HL-60/S4 treated with retinoic acid at 250 ng/mL for 4 days and 3 days (cell line): ENCODE measurements around the gene DENR.
"Not testable (repeated sequence)": the region's sequence is repeated elsewhere in the genome, so short reads cannot be mapped to it uniquely, and the experiment has no call there.

ENCODE experiments used
- in situ Hi-C: fragments of 300-500 bp; cut with MboI; formaldehyde crosslinking; loops from 2 replicates; pipeline ENCODE4 v1.7.0; 2022; ENCODE audit warnings: low sequenced_read_pairs

DENR gene, protein sequence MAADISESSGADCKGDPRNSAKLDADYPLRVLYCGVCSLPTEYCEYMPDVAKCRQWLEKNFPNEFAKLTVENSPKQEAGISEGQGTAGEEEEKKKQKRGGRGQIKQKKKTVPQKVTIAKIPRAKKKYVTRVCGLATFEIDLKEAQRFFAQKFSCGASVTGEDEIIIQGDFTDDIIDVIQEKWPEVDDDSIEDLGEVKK

DNA sequence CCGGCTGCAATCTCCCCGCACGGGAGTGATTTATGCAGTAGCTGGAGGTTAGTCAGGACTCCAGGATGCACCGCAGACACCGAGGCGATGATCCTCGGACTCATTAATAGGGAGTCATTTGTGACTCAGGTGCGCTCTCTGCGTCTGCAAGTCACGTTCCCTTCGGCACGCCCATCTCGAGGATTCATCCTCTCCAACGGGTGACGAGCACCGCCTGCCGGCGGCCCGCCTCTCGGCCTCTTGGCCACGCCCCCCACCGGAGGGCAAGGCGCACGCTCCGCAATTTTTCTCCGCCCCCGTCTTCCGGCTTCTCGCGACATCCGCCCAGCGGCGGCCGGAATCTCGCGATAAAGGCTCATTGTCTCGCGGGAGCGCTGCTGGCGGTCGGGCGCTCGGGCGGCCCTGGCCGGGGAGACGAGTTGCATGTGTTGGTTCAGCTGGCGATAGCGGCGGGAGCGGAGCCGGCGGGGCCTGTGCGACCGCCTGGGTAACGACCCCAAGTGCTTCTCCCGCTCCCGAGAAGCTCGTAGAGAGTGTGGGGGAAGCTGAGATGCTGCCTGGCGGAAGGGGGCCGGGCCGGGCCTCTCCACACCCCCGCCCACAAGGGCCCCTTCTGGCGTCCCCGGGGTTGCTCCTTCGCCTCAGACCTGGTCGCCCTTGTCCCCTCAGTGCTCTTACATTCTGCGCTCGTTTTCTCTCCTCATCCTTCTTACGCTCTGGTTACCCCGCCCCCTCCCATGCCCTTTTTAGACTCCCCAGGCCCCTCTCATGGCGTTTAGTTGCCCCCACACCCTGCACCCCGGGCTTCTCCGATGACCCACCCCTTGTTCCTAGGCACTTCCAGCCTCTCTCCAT lies at the start of gene DENR:
Gene DENR, plus strand, starts transcription at position 361 of the 855 bp plus-strand sequence. CDS start 878 bp downstream, outside the sequence.
- in situ Hi-C loops = no loop called here

DNA sequence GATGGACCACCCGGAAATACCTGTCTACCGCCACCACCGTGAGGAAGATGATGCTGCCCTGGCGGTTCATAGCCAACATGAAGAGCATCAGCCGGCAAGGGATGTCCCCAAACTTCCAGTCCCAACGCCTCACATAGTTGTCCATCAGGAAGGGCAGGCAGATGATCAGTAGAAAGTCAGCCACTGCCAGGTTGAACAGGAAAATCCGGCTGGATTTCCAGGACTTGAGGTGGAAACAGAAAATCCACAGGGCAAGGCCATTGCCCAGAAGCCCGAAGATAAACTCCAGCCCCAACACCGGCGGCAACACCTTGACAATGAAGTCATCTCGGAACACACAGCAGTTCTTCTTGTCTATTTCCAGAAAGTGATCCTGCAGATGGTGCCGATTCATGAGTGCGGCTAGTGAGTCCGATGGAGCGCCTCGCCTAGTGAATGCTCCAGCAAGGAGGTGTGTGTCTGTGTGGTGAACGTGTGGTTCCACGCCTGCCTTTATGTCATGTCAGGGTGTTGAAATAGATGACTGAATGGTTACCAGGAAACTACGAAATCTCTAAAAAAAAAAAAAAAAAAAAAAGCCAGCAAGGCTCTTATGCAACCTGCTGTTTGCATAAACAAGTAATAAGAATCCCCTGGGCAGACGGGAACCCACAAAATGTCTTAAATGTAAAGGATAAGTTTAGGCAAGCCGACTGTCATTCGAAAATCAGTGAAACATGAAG lies 49.6 kb upstream of the DENR start, which contains the start of gene HCAR2:
Gene HCAR2, minus strand, starts transcription at position 468 of the 722 bp plus-strand sequence. Its CDS starts 74 bp downstream, at position 394.
- in situ Hi-C loops = not testable (repeated sequence)

DNA sequence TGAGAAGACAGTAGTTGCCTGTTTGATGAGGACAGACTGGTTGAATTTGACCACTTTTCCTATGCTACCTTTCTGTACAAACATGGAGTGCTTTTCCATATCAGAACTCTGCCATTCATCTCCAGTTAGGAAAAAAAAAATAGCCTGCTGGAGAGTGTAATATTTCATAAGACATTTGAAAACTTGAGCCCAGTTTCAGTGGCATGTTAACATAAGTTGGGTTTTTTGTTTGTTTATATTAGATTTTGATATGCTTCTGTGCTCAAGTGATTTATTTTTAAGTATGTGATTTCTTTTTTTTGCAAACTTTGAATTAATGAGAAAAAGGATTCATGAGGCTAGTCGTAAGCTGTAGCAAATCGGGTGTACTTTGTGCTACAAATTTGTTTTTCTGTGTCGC lies 48.8 kb upstream of the DENR start:
- in situ Hi-C loops = not testable (repeated sequence)

DNA sequence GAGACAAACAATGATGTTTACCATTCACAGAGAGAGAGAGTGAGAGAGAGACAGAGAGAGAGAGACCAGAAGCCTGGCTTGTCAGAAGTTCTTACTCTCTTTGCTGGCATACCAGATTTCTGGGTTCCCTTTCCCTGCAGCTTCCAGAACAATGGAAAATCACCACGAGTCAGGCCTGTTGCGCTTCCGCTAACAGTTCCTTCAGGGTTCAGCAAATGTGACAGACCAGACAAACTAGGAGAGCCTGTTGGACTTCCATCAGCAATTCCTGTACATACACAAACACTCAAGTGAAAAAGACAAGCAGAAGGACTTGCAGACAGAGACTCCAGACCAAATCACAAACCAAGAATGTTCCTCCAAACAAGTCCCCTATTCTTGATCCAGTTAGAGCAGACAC lies 43.3 kb upstream of the DENR start:
- in situ Hi-C loops = not testable (repeated sequence)

DNA sequence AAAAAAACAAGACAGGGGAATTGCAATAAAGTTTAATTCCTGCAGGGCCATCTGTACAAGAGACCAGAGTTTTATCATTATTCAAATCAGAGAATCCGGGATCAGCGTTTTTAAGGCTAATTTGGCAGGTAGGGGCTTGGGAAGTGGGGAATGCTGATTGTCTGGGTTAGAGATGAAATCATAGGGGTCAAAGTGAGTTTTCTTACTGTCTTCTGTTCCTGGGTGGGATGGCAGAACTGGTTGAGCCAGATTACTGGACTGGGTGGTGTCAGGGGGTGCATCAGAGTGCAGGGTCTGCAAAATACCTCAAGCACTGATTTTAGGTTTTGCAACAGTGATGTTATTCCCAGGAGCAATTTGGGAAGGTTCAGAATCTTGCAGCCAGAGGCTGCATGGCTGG lies 42.3 kb upstream of the DENR start:
- in situ Hi-C loops = not testable (repeated sequence)

DNA sequence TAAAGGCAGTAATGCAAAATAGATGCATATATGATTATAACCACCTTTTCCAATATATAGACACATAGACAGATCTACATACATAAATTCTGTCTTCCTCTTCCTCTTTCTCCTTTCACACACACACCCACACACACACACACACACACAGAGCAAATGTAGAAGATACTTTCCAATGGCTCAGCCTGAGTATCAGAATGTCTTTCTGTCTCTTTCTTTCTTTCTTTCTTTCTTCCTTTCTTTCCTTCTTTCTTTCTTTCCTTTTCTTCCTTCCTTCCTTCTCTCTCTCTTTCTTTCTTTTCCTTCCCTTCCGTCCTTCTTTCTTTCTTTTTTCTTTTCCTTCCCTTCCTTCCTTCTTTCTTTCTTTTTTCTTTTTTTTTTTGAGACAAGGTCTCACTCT lies 41.4 kb upstream of the DENR start:
- in situ Hi-C loops = not testable (repeated sequence)

DNA sequence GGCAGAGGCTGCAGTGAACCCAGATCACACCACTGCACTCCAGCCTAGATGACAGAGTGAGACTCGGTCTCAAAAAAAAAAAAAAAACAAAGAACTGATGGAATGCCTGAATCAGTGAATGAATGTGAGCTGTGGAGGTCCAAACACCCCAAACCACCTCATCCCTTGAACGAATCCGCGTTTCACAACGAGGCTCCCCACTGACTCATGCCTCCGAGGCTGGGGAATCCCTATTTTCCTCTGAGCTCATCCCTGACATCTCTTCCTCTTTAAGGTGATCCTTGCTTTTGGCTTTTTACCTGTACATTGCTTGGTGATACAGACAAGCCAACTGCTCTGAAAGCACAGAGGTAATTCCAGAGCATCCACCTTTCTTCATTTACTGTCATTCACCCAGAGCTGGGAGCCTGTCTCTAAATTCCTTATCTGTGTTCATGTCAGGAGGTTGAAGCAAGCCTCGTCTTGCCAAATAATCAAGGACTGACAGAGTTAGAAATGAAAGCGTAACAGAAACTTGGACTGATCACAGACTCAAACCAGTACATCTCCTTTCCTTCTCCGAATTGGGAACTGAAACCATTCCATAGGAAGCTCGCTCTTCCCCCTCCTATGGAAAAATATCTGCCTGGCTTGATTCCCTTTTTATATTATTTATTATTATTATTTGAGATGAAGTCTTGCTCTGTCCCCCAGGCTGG lies 39.0 kb upstream of the DENR start:
- in situ Hi-C loops = not testable (repeated sequence)

DNA sequence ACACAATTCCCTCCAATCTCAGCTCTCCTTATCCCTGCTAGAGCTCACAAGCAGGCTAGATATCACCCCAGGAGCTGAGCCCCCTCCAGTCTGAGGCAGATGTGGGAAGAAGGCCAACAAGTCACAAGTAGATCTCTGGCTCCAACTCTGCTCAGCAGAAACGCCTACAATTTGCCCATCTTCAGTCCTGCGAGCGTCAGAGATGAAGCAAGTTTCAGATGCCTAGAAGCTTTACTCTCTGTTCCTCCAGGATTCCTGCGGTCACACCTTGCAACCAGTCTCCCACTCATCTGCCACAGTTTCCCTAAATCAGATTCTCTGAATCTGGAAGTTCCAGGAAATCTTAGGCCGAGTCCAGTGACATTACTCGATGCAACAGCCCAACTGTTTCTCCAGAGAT lies 37.4 kb upstream of the DENR start:
- in situ Hi-C loops = not testable (repeated sequence)

DNA sequence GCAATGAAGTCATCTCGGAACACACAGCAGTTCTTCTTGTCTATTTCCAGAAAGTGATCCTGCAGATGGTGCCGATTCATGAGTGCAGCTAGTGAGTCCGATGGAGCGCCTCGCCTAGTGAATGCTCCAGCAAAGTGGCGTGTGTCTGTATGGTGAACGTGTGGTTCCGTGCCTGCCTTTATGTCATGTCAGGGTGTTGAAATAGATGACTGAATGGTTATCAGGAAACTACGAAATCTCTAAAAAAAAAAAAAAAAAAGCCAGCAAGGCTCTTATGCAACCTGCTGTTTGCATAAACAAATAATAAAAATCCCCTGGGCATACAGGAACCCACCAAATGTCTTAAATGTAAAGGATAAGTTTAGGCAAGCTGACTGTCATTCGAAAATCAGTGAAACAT lies 36.0 kb upstream of the DENR start, which contains the start of gene HCAR3:
Gene HCAR3, minus strand, starts transcription at position 154 of the 400 bp plus-strand sequence. Its CDS starts 74 bp downstream, at position 80.
- in situ Hi-C loops = not testable (repeated sequence)

DNA sequence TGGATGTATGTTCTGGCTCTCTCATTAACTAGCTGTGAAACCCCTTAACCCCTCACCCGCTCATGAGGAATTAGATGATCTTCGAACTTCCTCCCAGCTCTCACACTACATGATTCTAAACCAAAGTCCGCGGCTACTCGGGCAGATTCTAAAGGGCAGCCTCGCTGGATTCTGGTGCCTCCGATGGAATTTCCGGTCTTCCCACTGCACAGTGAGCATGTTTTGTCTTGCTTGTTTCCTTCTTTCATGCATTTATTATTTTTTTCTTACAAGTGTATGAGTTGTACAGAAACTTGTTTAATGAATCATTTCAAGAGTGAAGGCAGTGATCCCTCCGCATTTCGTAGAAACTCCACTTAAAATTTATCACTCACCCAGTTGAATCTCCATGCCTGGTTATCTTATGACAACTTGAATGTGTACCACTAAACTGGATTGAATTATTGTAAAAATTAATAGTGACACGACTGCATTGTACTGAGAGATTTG lies 31.5 kb upstream of the DENR start:
- in situ Hi-C loops = no loop called here

DNA sequence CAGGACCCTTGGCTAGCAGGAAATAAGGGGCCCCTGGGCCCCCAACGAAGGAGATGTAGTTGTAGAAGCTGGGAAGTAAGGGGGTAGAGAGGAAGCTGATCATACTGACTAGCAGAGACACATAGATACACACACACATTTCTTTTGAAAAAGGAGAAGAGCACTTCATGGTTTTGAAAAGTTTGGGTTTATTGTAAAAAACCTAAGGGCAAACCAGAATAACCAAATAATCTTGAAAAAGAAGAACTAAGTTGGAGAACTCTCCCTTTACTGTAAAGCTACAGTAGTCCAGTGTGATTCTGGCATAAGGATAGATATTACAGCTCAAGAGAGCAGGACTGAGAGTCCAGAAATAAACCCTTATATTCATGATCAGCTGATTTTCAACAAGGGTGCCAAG lies 30.2 kb upstream of the DENR start:
- in situ Hi-C loops = no loop called here

DNA sequence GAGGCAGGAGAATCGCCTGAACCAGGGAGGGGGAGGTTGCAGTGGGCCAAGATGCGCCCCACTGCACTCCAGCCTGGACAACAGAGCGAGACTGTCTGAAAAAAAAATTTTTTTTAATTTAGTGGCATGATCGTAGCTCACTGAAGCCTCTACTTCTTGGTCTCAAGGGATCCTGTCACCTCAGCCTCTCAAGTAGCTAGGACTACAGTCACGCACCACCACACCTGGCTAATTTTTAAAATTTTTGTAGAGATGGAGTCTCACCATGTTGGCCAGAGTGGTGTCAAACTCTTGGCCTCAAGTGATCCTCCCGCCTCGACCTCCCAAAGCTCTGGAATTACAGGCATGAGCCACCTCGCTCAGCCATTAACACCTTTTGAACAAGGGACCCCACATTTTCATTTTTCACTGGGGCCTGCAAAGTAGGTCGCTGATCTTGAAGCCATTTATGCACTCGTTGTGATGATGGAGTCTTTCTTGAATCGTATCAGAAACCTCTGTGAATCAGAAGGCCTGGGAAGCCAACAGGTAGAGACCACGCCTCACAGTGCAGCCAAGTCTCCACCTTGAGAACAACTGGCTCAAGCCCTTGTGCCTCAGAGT lies 27.9 kb upstream of the DENR start:
- in situ Hi-C loops = no loop called here

DNA sequence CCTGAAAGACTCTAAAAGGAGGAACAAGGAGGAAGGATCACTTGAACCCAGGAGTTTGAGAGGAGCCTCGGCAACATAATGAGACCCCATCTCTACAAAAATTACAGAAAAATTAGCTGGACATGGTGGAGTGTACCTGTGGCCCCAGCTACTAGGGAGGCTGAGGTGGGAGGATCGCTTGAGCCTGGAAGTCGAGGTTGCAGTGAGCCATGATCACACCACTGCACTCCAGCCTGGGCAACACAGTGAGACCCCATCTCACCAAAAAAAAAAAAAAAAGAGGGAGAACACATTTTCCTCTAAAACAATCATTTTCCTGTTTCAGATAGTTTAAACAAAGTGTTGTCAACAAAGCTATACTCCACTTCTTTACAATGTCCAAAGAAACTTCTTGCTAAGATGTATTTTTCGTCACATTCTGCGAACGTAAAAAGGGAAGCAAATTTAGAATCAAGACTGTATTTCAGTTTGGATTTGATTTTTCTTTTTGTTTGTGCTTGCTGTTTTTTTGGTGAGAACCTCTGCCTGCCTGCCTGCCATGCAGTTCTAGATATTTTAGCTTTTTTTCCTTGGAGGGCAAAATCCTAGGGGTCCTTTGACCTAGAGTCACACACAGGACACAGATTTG lies 27.1 kb upstream of the DENR start:
- in situ Hi-C loops = no loop called here

DNA sequence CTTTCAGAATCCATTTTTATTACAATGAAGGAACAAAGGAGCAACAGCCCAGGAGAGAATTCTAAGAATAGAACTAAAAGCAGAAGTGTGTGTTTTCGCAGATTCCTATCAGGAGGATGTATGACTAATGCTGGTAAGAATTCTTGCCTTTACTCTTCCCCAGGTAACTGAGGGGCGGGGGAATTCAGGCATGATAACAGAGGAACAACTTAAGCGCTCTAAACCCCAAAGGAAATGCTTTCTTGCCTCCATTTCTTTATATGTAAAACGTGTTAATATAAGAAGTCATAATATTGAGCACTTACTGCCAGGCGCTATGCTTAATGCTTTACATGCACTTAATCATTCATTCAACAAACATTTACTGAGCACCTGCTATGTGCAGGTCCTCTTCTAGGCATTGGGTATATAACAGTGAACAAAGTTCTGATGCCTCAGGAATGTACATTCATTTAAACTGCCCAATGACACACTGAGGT lies 26.5 kb upstream of the DENR start:
- in situ Hi-C loops = no loop called here

DNA sequence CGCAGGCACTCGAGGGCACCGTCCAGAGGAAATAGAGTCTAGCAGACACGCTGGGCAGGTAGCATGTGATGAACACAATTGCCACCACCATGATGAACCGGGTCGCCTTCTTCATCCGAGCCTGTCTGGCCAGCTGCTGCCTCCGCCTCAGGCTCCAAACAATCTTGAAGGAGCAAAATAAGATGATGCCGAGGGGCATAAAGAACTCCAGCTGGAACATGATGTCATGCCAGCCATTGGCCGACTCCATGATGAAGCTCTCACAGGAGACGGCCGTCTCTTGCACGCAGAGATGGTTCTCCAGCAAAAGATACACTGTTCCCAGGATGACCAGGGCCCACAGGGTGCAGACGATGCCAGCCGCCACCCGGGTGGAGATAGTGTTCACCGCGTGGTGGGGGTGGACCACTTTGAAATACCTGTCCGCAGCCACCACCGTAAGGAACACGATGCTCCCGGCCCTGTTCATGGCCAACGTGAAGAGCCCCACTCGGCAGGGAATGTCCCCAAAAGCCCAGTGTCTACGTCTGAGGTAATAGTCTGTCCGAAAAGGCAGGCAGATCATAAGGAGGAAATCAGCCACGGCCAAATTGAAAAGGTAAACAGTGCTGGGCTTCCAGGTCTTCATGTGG lies 22.9 kb upstream of the DENR start:
- in situ Hi-C loops = no loop called here

DNA sequence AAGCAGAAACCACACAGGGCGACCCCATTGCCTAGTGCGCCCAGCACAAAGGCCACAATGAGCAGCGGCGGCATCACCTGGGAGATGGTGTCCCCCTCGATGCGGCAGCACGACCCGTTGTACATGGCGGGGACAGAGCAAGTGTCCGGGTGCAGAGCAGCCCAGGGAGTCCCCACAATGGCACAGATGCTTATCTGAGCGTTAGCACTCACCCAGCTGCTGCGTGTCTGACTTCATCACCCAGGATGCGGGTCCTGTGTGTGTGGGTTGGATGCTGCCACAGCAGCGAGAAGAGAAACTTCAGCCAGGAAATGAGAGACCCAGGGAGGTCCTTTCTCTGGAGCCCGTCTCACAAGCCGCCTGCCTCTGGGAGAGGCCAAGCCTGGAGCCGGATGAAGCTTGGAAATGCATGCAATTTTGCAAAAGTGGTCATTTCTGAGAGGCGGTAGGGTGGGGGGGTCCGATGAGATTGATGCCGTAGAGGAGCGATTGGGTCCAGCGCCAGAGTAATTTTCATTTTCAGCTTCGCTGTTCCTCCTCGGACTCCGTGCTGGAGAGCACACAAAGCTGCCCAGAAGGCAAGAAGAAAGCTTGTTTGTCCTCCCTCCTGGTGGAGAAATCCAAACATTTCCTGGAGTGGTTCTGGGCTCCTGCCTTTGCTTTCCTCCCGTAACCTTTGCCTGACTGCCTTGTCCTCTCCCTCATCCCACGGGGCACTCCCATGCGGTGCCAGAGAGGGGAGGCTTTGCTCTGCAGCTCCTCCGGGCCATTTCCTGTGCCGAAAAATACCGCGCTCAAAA lies 22.2 kb upstream of the DENR start, which contains the start of gene HCAR1:
Gene HCAR1, minus strand, starts transcription at position 630 of the 800 bp plus-strand sequence. Its CDS starts 505 bp downstream, at position 125.
- in situ Hi-C loops = no loop called here

DNA sequence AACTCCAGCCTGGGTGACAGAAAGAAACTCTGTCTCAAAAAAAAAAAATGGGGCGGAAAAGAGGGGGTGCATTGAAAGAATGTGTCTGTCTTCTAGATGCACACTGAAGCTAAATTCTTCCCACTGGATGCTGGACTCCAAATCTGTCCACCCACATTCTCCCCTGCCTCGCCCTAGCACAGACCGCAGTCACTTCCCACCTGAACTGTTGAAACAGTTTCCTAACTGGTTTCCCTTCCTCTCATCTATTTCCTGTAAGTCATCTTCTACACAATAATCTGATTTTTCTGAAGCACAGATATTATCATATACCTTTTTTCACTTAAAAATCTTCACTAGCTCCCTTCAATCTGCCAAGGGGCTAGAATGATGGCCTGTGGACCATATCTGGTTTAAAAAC lies 20.5 kb upstream of the DENR start:
- in situ Hi-C loops = no loop called here

DNA sequence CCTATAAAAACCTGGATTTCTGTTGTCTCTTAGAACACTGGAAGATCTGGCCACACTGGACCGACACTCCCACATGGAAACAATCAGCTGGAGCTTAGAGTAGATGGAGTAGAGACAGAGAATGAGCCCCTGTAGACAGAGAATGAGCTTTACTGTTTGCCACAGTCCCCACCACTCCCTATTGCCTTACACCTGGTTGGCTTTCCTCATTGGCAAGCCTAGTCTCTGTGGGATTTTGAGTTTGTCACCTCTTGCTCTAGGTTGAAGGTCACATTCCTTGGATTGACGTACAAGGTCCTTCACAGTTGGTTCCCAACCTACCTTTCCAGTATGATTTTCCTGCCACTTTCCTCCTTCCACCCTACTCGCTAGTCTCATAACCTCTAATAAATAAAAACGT lies 20.0 kb upstream of the DENR start:
- in situ Hi-C loops = no loop called here
